HepG2 (cell line): ENCODE data around the gene RAPGEFL1. TPM values are rescaled to one million over a fixed set of nuclear protein-coding genes. Genes with fewer than 3 reads are reported as not detected.
A peak's percentile ranks its signal among the peaks of the same experiment; 100 is the strongest.

ENCODE experiments used
- ERF ChIP-seq: IDR thresholded peaks from 2 replicates; pipeline ENCODE4 v1.6.1; 2018; ENCODE audit warnings: missing biosample characterization, missing genetic modification reagents
- GATAD2A ChIP-seq: IDR thresholded peaks from 2 replicates; pipeline ENCODE4 v1.6.1; 2016
- KDM2A ChIP-seq: sonication (generic); formaldehyde crosslinking; IDR thresholded peaks from 2 replicates; pipeline ENCODE4 v1.4.0; 2020; ENCODE audit warnings: low read depth, missing genetic modification reagents, borderline replicate concordance
- MAFF ChIP-seq: IDR thresholded peaks from 2 replicates; pipeline ENCODE4 v1.6.1; 2011; ENCODE audit warnings: low read depth, low read length, improper control_type of control experiment
- MAFK ChIP-seq, 2 experiments: IDR thresholded peaks in 1 of 2; conservative IDR thresholded peaks in 1 of 2; 2 replicates each; pipeline ENCODE4 v1.6.1; 2011; ENCODE audit warnings: improper control_type of control experiment in 2 of 2, low read length in 2 of 2
- MED1 ChIP-seq: sonication (generic); formaldehyde crosslinking; IDR thresholded peaks from 2 replicates; pipeline ENCODE4 v1.4.0; 2020; ENCODE audit warnings: missing genetic modification reagents
- MIER2 ChIP-seq: IDR thresholded peaks from 2 replicates; pipeline ENCODE4 v1.6.1; 2016; ENCODE audit warnings: missing biosample characterization, missing genetic modification reagents
- REPIN1 ChIP-seq: sonication (generic); formaldehyde crosslinking; IDR thresholded peaks from 2 replicates; pipeline ENCODE4 v1.8.0; 2022; ENCODE audit warnings: missing genetic modification reagents, low read depth, mild to moderate bottlenecking, borderline replicate concordance
- ZFY ChIP-seq: sonication (generic); formaldehyde crosslinking; IDR thresholded peaks from 2 replicates; pipeline ENCODE4 v1.4.0; 2020; ENCODE audit warnings: missing genetic modification reagents
- ZNF205 ChIP-seq: IDR thresholded peaks from 2 replicates; pipeline ENCODE4 v1.6.1; 2018; ENCODE audit warnings: missing biosample characterization, missing genetic modification reagents
- ZNF296 ChIP-seq: sonication (generic); formaldehyde crosslinking; conservative IDR thresholded peaks from 2 replicates; pipeline ENCODE4 v1.5.0; 2020; ENCODE audit warnings: mild to moderate bottlenecking, missing genetic modification reagents
- ZNF451 ChIP-seq: sonication (generic); formaldehyde crosslinking; IDR thresholded peaks from 2 replicates; pipeline ENCODE4 v1.5.0; 2020; ENCODE audit warnings: mild to moderate bottlenecking, missing genetic modification reagents
- ZNF605 ChIP-seq: sonication (generic); formaldehyde crosslinking; IDR thresholded peaks from 2 replicates; pipeline ENCODE4 v1.8.0; 2022; ENCODE audit warnings: mild to moderate bottlenecking, missing genetic modification reagents
- polyA plus RNA-seq, 8 experiments: library from polyadenylated mRNA; depleted of rRNA in 3 of 8; stranded (reverse) in 7 of 8; unstranded in 1 of 8; fragments of >200 nt; fragmentation: Illumina TruSeq in 4 of 8; extraction: Trizol in 4 of 8; gene quantifications; 2 replicates each; pipeline versions ENCODE4 v1.2.1 to v1.2.3, GENCODE V29; 2011 to 2016; ENCODE audit warnings: low read depth in 4 of 8, missing spikeins in 1 of 8, mixed read lengths in 1 of 8; ENCODE audit not compliant: insufficient read depth in 1 of 8
- total RNA-seq, 5 experiments: library from RNA; depleted of rRNA; stranded (reverse); fragments of >200 nt; fragmentation: Illumina TruSeq; extraction: Trizol; gene quantifications; 2 replicates each; pipeline ENCODE4 v1.2.3, GENCODE V29; 2016; ENCODE audit warnings: low read depth in 1 of 5
- TF ChIP-seq, protein P1 (sequence below): sonication (generic); formaldehyde crosslinking; IDR thresholded peaks from 2 replicates; pipeline ENCODE4 v1.4.0; 2020; ENCODE audit warnings: missing genetic modification reagents, borderline replicate concordance
- TF ChIP-seq, protein P2 (sequence below): sonication (generic); formaldehyde crosslinking; IDR thresholded peaks from 2 replicates; pipeline ENCODE4 v1.4.0; 2020; ENCODE audit warnings: missing genetic modification reagents
- TF ChIP-seq, protein P3 (sequence below): IDR thresholded peaks from 2 replicates; pipeline ENCODE4 v1.6.1; 2016; ENCODE audit warnings: missing genetic modification reagents, missing compliant biosample characterization

RAPGEFL1 gene
- total and polyA plus RNA-seq, 2 of the 13 experiments (the other 11 are each of a cell fraction or from before 2014, with no cell fraction given), result 4.5 to 7.8 TPM

DNA sequence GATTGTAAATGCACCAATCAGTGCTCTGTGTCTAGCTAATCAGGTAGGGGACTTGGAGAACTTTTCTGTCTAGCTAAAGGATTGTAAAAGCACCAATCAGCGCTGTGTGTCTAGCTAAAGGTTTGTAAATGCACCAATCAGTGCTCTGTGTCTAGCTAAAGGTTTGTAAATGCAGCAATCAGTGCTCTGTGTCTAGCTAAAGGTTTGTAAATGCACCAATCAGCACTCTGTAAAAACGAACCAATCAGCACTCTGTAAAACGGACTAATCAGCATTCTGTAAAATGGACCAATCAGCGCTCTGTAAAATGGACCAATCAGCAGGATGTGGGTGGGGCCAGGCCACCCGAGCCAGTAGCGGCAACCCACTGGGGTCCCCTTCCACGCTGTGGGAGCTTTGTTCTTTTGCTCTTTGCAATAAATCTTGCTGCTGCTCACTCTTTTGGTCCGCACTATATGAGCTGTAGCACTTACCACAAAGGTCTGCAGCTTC lies 20.7 kb downstream of the RAPGEFL1 start (continued):
- TF ChIP-seq, protein P1, sequence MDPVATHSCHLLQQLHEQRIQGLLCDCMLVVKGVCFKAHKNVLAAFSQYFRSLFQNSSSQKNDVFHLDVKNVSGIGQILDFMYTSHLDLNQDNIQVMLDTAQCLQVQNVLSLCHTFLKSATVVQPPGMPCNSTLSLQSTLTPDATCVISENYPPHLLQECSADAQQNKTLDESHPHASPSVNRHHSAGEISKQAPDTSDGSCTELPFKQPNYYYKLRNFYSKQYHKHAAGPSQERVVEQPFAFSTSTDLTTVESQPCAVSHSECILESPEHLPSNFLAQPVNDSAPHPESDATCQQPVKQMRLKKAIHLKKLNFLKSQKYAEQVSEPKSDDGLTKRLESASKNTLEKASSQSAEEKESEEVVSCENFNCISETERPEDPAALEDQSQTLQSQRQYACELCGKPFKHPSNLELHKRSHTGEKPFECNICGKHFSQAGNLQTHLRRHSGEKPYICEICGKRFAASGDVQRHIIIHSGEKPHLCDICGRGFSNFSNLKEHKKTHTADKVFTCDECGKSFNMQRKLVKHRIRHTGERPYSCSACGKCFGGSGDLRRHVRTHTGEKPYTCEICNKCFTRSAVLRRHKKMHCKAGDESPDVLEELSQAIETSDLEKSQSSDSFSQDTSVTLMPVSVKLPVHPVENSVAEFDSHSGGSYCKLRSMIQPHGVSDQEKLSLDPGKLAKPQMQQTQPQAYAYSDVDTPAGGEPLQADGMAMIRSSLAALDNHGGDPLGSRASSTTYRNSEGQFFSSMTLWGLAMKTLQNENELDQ (CRISPR knock-in tag), result 0 out of 2 replicates have a peak, but pooled peaks have one; percentile 6
- TF ChIP-seq ZNF296 (CRISPR knock-in tag), result 0 out of 2 replicates have a peak, but pooled peaks have one; percentile 0
- TF ChIP-seq, protein P2, sequence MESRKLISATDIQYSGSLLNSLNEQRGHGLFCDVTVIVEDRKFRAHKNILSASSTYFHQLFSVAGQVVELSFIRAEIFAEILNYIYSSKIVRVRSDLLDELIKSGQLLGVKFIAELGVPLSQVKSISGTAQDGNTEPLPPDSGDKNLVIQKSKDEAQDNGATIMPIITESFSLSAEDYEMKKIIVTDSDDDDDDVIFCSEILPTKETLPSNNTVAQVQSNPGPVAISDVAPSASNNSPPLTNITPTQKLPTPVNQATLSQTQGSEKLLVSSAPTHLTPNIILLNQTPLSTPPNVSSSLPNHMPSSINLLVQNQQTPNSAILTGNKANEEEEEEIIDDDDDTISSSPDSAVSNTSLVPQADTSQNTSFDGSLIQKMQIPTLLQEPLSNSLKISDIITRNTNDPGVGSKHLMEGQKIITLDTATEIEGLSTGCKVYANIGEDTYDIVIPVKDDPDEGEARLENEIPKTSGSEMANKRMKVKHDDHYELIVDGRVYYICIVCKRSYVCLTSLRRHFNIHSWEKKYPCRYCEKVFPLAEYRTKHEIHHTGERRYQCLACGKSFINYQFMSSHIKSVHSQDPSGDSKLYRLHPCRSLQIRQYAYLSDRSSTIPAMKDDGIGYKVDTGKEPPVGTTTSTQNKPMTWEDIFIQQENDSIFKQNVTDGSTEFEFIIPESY (CRISPR knock-in tag), result peak; percentile 31; the same call in 1 of the 2 replicates
- 0 out of 2 replicates have a peak, but pooled peaks have one; percentile 22 for TF ChIP-seq MED1 (CRISPR knock-in tag)
- 0 out of 2 replicates have a peak, but pooled peaks have one; percentile 25 for TF ChIP-seq ERF (CRISPR knock-in tag)
- peak; percentile 34; the same call in 1 of the 2 replicates for TF ChIP-seq MIER2 (CRISPR knock-in tag)
- peak; percentile 31; the same call in 1 of the 2 replicates for TF ChIP-seq GATAD2A (CRISPR knock-in tag)
- peak; percentile 88 for TF ChIP-seq MAFF
- TF ChIP-seq ZFY (CRISPR knock-in tag), result 0 out of 2 replicates have a peak, but pooled peaks have one; percentile 8
- TF ChIP-seq ZNF605 (CRISPR knock-in tag), result peak; percentile 24; the same call in 1 of the 2 replicates
- TF ChIP-seq, protein P3, sequence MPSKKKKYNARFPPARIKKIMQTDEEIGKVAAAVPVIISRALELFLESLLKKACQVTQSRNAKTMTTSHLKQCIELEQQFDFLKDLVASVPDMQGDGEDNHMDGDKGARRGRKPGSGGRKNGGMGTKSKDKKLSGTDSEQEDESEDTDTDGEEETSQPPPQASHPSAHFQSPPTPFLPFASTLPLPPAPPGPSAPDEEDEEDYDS, result peak; percentile 59; the same call in 1 of the 2 replicates
- 0 out of 2 replicates have a peak, but pooled peaks have one; percentile 40 for TF ChIP-seq ZNF205
- TF ChIP-seq KDM2A (CRISPR knock-in tag), result 0 out of 2 replicates have a peak, but pooled peaks have one; percentile 25
- TF ChIP-seq REPIN1 (CRISPR knock-in tag), result 0 out of 2 replicates have a peak, but pooled peaks have one; percentile 27
- 0 out of 2 replicates have a peak, but pooled peaks have one; percentile 39 for TF ChIP-seq ZNF451 (CRISPR knock-in tag)
- peak; percentile 86 to 90 for TF ChIP-seq MAFK (conservative IDR thresholded peaks at IDR 0.05 in 1 of 2, IDR thresholded peaks at IDR 0.05 in 1 of 2; ENCODE audit: low read length in 2 of 2)
